ENCODE measurements around the gene MYH16. TPM values are rescaled to one million over a fixed set of nuclear protein-coding genes. Genes with fewer than 3 reads are reported as not detected.
A peak's percentile ranks its signal among the peaks of the same experiment; 100 is the strongest.

The MYH16 gene
- polyA plus RNA-seq, 1 experiment, result not detected

- Histone ChIP-seq H3K36me3 (ENCODE audit: control insufficient read depth, insufficient read depth, low read length) (no peaks in the 10 kb centered on the region), H3K4me3 (ENCODE audit: low read depth, low read length) (no peak overlapping the region), H3K27me3 (ENCODE audit: control insufficient read depth, insufficient read depth, low read length) (peaks cover 2% of the 10 kb centered on the region; the same call in 1 of the 2 replicates)
- ChIA-PET POLR2A (no interaction called here), CTCF (no interaction called here)
- DNase-seq (ENCODE audit: low read depth), result no peak
- no peak for TF ChIP-seq CTCF (IDR thresholded peaks at IDR 0.05; ENCODE audit: insufficient read depth, low read depth, low read length)
These were observed 28.8 kb upstream of the MYH16 start for GRCh38 chr7:99243751-99244337.

- POLR2A ChIA-PET, result no interaction called here
- no peak overlapping the region for H3K4me3 ChIP-seq (ENCODE audit: low read depth, low read length)
- CTCF ChIA-PET, result no interaction called here
These were observed 27.7 kb upstream of the MYH16 start for GRCh38 chr7:99244939-99245338.

GRCh38 chr7:99248391-99249095 is 24.1 kb upstream of the MYH16 start:
- no peak overlapping the region for H3K4me3 ChIP-seq (ENCODE audit: low read depth, low read length)
- ChIA-PET CTCF (interaction anchor here (1.0 to 1.5 kb wide), 2 partner anchors 10 to 44 kb away, joined by 3 to 6 read pairs; no protein-coding TSS in a partner anchor), POLR2A (no interaction called here)
- DNase-seq (ENCODE audit: low read depth), result no peak
- no peaks in the 10 kb centered on the region for H3K36me3 ChIP-seq (ENCODE audit: control insufficient read depth, insufficient read depth, low read length)
- peaks cover 3% of the 10 kb centered on the region; the same call in 1 of the 2 replicates for H3K27me3 ChIP-seq (ENCODE audit: control insufficient read depth, insufficient read depth, low read length)
- no peak for TF ChIP-seq CTCF (IDR thresholded peaks at IDR 0.05; ENCODE audit: insufficient read depth, low read depth, low read length)

More at GRCh38 chr7:99244939-99245338, 27.7 kb upstream of the MYH16 start:
- no peaks in the 10 kb centered on the region for H3K36me3 ChIP-seq (ENCODE audit: control insufficient read depth, insufficient read depth, low read length)
- TF ChIP-seq CTCF (IDR thresholded peaks at IDR 0.05; ENCODE audit: insufficient read depth, low read depth, low read length), result no peak
- peak; percentile 8 for DNase-seq (ENCODE audit: low read depth)
- H3K27me3 ChIP-seq (ENCODE audit: control insufficient read depth, insufficient read depth, low read length), result peaks cover 2% of the 10 kb centered on the region; the same call in 1 of the 2 replicates

- no peaks in the 10 kb centered on the region for H3K36me3 ChIP-seq (ENCODE audit: control insufficient read depth, insufficient read depth, low read length)
- TF ChIP-seq CTCF (IDR thresholded peaks at IDR 0.05; ENCODE audit: insufficient read depth, low read depth, low read length), result no peak
- CTCF ChIA-PET, result no interaction called here
- H3K4me3 ChIP-seq (ENCODE audit: low read depth, low read length), result no peak overlapping the region
- no peak for DNase-seq (ENCODE audit: low read depth)
- POLR2A ChIA-PET, result no interaction called here
- peaks cover 7% of the 10 kb centered on the region for H3K27me3 ChIP-seq (ENCODE audit: control insufficient read depth, insufficient read depth, low read length)
These were observed 22.6 kb upstream of the MYH16 start for GRCh38 chr7:99249985-99250575.

- ChIA-PET CTCF (no interaction called here), POLR2A (no interaction called here)
- H3K27me3 ChIP-seq (ENCODE audit: control insufficient read depth, insufficient read depth, low read length), result peaks cover 7% of the 10 kb centered on the region
- no peak for DNase-seq (ENCODE audit: low read depth)
- no peak overlapping the region for H3K4me3 ChIP-seq (ENCODE audit: low read depth, low read length)
- H3K36me3 ChIP-seq (ENCODE audit: control insufficient read depth, insufficient read depth, low read length), result no peaks in the 10 kb centered on the region
- no peak for TF ChIP-seq CTCF (IDR thresholded peaks at IDR 0.05; ENCODE audit: insufficient read depth, low read depth, low read length)
These were observed 20.3 kb upstream of the MYH16 start for GRCh38 chr7:99252166-99252895.

All from BJ (cell line).